ENCODE data around the gene URB2.
"Not testable (repeated sequence)": the region's sequence is repeated elsewhere in the genome, so short reads cannot be mapped to it uniquely, and the experiment has no call there.

Gene URB2

DNA sequence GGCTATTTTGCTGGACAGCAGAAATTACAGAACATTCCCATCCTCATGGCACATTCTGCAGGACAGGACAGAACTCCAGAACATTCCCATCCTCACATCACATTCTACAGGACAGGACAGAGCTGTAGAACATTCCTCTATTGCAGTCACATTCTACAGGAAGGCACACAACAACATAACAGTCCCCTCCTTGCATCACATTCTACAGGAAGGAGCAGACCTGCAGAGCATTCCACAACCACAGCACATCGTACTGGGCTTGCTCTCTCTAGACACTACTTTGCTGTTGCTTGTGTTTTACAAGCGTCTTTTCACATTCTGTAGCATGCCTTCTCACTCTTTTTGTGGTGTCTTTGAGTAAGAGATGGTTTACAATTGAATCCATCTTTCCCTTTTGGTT, 40.7 kb upstream of the URB2 start:
- TF ChIP-seq, protein P1, sequence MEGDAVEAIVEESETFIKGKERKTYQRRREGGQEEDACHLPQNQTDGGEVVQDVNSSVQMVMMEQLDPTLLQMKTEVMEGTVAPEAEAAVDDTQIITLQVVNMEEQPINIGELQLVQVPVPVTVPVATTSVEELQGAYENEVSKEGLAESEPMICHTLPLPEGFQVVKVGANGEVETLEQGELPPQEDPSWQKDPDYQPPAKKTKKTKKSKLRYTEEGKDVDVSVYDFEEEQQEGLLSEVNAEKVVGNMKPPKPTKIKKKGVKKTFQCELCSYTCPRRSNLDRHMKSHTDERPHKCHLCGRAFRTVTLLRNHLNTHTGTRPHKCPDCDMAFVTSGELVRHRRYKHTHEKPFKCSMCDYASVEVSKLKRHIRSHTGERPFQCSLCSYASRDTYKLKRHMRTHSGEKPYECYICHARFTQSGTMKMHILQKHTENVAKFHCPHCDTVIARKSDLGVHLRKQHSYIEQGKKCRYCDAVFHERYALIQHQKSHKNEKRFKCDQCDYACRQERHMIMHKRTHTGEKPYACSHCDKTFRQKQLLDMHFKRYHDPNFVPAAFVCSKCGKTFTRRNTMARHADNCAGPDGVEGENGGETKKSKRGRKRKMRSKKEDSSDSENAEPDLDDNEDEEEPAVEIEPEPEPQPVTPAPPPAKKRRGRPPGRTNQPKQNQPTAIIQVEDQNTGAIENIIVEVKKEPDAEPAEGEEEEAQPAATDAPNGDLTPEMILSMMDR (IDR thresholded peaks at IDR 0.05) = no peak
- no peak for DNase-seq (ENCODE audit: low spot score)
- Histone ChIP-seq H3K4me3 (no peak overlapping the region), H3K27ac (no peak overlapping the region)

DNA sequence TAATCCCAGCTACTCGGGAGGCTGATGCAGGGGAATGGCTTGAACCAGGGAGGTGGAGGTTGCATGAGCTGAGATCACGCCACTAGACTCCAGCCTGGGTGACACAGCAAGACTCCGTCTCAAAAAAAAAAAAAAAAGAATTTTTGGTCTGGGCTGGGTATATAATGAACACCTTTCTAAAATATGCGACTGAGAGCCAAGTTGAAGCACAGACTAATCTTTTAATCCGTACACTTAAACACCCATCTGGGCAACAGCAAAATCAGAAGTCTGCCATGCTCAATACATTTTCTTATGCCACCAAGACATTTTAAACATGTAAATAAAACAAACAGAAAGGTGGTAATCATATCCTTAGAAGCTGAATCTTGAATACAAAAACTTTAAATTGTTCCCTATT, 35.9 kb upstream of the URB2 start:
- no peak for DNase-seq (ENCODE audit: low spot score)
- no peak overlapping the region for H3K4me3 ChIP-seq
- TF ChIP-seq, protein P1 (IDR thresholded peaks at IDR 0.05) = no peak
- no peak overlapping the region for H3K27ac ChIP-seq

DNA sequence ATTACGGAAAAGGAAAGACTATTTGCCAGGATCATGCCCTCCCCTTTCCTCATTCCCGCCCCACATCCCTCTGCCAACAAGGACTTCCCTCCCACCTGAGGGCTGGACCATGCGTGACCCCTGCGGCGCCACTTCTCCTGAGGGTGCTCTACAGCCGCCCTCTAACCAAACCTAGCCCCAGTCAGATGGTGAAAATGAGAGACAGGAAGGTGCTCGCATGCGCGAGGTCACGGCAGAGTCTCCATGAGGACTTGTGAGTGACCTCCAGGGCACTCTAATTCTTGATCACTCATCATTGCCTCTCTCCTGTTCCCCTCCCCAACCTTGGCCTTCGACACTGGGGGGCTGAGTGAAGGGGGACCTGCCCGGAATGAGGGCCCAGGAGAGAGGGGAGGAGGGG, 32.2 kb upstream of the URB2 start:
- Histone ChIP-seq H3K27ac (peak overlapping the region; percentile 83 to 90), H3K4me3 (no peak overlapping the region)
- TF ChIP-seq, protein P1 (IDR thresholded peaks at IDR 0.05) = no peak
- DNase-seq (ENCODE audit: low spot score) = no peak

DNA sequence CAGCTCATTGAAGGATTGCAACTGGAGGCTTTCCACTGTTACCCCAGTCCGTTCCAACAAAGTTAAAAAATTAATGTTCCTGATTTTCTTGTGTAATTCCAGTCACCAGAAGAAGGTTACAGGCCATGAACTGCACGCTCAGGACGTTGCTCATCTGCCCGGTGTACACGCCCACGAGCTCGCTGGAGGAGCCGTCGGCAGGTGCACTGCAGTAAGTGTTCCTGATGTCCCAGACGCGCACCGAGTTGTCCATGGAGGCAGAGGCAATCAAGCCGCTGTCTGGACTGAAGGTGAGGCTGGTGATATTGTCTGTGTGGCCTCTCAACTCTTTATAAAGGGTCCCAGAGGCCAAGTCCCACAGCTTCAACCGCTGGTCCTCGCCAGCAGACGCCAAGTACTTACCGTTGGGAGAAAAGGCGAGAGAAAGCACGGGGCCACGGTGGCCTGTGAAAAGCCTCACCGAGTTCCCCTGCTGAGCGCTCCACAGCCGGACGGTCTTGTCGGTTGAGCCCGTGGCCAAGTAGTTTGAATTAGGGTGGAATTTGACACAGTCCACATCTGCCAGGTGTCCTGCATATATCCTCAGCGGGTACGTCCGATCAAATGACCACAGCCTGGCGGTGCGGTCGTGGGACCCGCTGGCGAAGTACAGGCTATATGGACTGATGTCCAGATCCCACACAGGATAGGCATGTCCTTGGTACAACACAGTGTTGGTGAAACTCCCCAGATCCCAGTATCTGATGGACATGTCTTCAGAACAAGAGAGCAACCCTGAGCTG, 31.6 kb upstream of the URB2 start:
- TF ChIP-seq, protein P1 (IDR thresholded peaks at IDR 0.05) = no peak
- Histone ChIP-seq H3K27ac (peak overlapping the region; percentile 83 to 90), H3K4me3 (no peak overlapping the region)
- no peak for DNase-seq (ENCODE audit: low spot score)

DNA sequence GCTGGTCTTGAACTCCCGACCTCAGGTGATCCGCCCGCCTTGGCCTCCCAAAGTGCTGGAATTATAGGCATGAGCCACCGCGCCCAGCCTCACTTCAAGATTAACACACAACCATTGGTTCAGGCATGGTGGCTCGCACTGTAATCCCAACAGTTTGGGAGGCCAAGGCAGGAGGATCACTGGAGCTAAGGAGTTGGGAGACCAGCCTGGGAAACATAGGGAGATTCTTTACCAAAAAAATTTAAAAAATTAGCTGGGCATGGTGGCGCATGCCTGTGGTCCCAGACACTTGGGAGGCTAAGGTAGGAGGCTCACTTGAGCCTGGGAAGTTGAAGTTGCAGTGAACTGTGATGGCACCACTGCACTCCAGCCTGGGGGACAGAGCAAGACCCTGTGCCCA, 30.2 kb upstream of the URB2 start:
- DNase-seq (ENCODE audit: low spot score); H3K4me3 ChIP-seq: not testable (repeated sequence)
- H3K27ac ChIP-seq = peak overlapping the region; percentile 83 to 90

DNA sequence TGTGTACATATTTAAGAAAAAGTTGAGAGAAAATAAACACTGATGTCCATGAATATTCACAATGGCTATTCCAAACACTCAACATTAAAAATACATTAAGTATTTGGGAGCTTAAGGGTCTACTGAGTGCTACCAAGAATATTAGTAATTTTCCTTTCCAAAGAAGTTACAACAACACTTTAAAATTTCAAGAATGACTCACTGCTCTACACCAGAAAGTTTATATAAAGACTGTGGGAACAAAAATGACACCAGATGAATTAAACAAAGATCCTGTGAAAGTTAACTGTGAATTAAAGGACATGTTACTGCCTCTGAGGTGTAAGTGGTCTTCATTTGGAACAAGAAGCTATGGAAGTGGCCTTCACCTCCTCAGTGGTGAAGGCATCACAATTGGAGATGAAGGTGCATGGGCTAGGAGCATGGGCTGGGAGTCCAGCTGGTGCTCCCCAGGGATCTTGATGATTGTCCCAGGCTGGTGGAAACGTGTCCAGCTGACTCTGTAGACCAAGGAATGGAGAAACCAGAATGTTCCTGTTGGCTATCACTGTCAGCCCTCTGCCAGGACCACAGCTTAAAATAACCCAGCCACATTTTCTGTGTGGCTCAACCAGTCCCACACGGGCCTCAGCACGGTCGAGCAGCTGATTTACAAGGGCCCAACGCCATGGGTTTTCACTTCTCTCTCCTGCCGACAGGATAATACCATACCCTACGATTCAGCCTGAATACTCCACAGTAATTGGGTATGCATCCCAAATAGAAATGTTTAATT, 28.9 kb upstream of the URB2 start:
- TF ChIP-seq, protein P1 (IDR thresholded peaks at IDR 0.05) = no peak
- DNase-seq (ENCODE audit: low spot score) = peak; percentile 95
- peak overlapping the region; percentile 83 to 90 for H3K27ac ChIP-seq
- peak overlapping the region; percentile 35 for H3K4me3 ChIP-seq

DNA sequence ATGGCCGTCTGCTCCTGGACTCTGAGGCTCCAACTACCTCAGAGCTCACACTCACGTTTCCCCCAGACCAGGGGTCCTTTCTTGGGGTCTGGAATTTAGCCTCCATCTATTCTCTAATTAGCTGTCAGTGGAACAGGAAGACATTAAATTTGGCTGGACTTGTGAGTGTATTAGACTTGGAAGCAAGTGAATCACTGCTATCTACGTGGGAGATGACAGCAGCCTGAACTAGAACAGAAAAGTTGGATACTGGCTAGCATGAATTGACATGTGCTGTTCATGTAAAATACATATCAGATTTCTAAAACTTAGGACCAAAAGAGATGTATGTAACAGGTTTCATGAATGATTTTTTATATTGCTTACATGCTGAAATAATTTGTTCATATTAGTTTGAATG, 28.2 kb upstream of the URB2 start:
- peak overlapping the region; percentile 83 to 90 for H3K27ac ChIP-seq
- no peak for DNase-seq (ENCODE audit: low spot score)
- peak overlapping the region; percentile 35 for H3K4me3 ChIP-seq
- TF ChIP-seq, protein P1 (IDR thresholded peaks at IDR 0.05) = no peak

Measured in coronary artery (tissue), 2 donors.